ENCODE results near the gene TENM4.
A peak's percentile ranks its signal among the peaks of the same experiment; 100 is the strongest.

Gene TENM4

DNA sequence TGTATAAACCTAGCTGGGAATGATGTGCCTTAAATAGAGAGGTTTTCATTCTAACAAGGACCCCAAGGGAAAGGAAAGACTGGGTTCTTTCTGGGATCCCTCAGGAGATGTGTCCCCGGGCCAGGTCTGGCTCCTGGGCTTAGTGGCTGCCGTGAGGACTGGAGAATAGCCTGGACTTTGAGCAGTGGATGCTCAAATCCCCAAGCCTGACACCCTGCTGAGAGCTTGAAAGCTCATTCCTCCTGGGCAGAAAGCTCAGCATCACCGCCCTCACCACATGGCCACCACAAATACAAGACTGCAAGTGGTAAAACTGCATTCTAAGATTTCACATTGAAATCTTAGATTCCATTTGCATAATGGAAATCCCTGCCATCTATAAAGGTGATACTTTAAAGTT lies 786.8 kb downstream of the TENM4 start:
- no peak for DNase-seq (ENCODE audit: low read depth)
- TF ChIP-seq, protein P1, sequence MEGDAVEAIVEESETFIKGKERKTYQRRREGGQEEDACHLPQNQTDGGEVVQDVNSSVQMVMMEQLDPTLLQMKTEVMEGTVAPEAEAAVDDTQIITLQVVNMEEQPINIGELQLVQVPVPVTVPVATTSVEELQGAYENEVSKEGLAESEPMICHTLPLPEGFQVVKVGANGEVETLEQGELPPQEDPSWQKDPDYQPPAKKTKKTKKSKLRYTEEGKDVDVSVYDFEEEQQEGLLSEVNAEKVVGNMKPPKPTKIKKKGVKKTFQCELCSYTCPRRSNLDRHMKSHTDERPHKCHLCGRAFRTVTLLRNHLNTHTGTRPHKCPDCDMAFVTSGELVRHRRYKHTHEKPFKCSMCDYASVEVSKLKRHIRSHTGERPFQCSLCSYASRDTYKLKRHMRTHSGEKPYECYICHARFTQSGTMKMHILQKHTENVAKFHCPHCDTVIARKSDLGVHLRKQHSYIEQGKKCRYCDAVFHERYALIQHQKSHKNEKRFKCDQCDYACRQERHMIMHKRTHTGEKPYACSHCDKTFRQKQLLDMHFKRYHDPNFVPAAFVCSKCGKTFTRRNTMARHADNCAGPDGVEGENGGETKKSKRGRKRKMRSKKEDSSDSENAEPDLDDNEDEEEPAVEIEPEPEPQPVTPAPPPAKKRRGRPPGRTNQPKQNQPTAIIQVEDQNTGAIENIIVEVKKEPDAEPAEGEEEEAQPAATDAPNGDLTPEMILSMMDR (IDR thresholded peaks at IDR 0.05; ENCODE audit: control insufficient read depth, insufficient read depth, low read depth, low read length, missing control alignments), result no peak
- no peak overlapping the region for H3K4me3 ChIP-seq (ENCODE audit: control insufficient read depth, low read depth, low read length)

DNA sequence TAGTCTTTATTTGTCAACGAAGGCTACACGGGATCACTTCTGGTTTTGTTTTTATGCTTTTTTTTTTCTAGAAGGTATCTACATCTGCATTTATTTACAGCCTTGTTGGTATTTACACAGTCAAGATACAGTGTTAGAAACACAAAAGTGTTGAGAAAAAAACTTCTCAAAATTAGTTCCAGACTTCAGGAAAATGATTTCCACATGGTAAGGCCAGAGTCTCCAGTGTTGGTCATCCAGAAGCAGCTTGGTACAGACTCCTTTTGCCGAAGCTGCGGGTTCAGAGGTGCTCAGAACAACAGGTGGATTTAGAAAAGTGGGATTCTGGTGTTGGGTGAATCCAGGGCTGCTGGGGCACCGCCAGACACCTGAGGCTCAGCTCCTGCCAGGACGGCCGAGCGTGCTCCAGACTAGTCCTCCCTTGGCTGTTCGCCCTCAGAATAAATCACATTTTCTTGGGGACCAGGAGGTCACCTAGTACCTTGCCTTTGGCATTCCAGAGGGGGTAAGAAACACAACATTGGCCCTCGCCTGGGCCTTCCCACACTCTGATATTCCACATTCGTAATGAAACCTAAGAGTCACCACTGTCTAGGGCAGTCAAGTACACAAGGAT lies 787.4 kb downstream of the TENM4 start:
- peak; percentile 16 for DNase-seq (ENCODE audit: low read depth)
- no peak overlapping the region for H3K4me3 ChIP-seq (ENCODE audit: control insufficient read depth, low read depth, low read length)
- TF ChIP-seq, protein P1 (IDR thresholded peaks at IDR 0.05; ENCODE audit: control insufficient read depth, insufficient read depth, low read depth, low read length, missing control alignments), result no peak

- H3K4me3 ChIP-seq (ENCODE audit: control insufficient read depth, low read depth, low read length), result no peak overlapping the region
- DNase-seq (ENCODE audit: low read depth), result no peak
- TF ChIP-seq, protein P1 (IDR thresholded peaks at IDR 0.05; ENCODE audit: control insufficient read depth, insufficient read depth, low read depth, low read length, missing control alignments), result no peak
These were observed 788.0 kb downstream of the TENM4 start for GRCh38 chr11:78652843-78653239.

DNA sequence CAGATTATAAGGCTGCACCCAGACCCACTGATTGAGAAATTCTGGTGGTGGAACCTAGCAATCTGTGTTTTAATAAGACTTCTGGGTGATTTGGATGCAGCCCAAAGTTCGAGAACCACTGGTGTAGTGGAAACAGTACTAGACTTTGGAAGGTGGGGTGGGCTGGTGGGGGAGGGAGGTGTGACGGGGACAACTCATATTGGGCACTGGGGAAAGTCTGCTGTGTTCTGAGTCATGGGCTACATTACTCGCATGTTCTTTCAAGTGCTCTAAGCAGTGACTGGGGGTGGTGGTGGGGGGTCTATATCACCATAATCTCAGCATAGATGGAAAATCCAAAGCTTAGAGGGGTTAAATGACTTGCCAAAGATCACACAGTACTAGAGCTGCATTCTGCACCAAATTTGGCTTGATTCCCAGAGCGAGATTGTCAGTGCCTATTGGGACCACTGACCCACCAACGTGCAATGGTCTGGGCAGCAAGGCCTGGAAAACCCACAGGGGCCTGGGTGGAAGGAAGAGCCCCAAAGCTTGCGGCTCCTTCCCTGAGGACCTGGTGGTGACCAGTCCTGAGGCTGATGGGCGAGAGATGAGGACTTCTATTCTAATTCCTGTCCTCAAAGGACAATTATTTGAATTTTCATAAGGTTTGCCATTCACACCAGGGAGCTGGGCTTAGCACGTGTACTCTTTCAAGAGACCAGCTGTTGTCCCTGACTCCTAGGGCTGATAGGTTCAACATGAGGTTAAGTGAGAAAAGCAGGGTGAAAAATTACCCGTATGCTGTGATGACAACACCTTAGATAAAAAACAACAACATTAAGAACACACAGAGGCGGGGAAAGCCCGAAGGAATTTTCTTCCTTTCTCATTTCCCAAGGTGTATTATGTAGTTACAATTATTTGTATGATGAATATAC lies 788.6 kb downstream of the TENM4 start:
- no peak for DNase-seq (ENCODE audit: low read depth)

GRCh38 chr11:78651136-78651775 lies 789.6 kb downstream of the TENM4 start:
- no peak overlapping the region for H3K4me3 ChIP-seq (ENCODE audit: control insufficient read depth, low read depth, low read length)
- no peak for DNase-seq (ENCODE audit: low read depth)
- TF ChIP-seq, protein P1 (IDR thresholded peaks at IDR 0.05; ENCODE audit: control insufficient read depth, insufficient read depth, low read depth, low read length, missing control alignments), result no peak

More for the DNA sequence above, 788.6 kb downstream of the TENM4 start:
- H3K4me3 ChIP-seq (ENCODE audit: control insufficient read depth, low read depth, low read length), result no peak overlapping the region
- TF ChIP-seq, protein P1 (IDR thresholded peaks at IDR 0.05; ENCODE audit: control insufficient read depth, insufficient read depth, low read depth, low read length, missing control alignments), result no peak

DNA sequence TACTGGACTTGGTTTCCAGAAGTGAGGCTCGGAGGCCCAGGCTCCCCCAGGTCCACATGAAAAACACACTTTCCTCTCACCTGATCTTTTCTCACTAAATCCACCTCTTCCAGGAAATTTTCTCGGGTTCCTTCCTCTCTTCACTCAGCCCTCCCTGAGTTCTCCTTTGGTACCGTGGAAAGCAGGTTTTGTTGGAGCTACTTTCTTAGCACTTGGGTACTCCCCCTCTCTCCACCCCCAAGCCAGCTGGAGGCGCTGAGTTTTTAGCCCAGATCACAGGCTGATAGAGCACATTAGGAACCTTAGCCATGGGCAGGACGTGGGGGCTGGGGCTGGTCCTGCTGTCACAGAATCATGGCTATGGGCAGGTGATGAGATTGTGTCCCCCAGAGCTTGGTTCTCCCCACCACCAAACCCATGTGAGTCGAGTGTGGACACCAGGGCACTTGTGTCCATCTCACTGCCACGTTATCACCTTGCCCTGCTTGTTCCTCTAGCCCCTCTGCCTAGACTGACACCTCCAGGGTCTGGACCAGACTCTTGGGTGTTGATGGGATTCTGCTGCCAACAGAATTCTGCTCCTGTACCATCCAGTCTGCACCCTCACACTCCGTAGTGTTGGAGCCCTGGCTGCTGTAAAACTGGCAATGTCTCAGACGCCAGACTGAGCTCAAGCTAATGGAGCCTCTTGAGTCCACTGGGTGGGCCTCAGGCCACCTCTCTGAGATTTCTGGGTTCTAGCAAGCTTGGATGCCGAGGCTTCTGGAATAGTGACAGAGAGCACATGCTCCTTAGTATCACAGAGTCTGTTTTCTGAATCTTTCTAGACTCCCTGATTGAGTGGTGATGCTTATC lies 791.2 kb downstream of the TENM4 start:
- no peak overlapping the region for H3K4me3 ChIP-seq (ENCODE audit: control insufficient read depth, low read depth, low read length)
- no peak for DNase-seq (ENCODE audit: low read depth)
- TF ChIP-seq, protein P1 (IDR thresholded peaks at IDR 0.05; ENCODE audit: control insufficient read depth, insufficient read depth, low read depth, low read length, missing control alignments), result no peak
